Fibroblast of peridontal ligament (primary cell): ENCODE data around the gene SH3BP2.

ENCODE experiments used
- DNase-seq: peaks from one replicate; pipeline ENCODE4 v3.0.0-alpha.2; 2010; ENCODE audit errors: extremely low read depth

The SH3BP2 gene

GRCh38 chr4:2832981-2833670, 40.2 kb downstream of the SH3BP2 start:
- DNase-seq, result no peak

- DNase-seq, result no peak
These were observed 40.8 kb downstream of the SH3BP2 start for GRCh38 chr4:2833671-2834000.

- no peak for DNase-seq
These were observed 41.4 kb downstream of the SH3BP2 start for GRCh38 chr4:2834001-2834921.

GRCh38 chr4:2835978-2836377, 43.1 kb downstream of the SH3BP2 start:
- DNase-seq, result no peak

GRCh38 chr4:2836391-2836859, 43.5 kb downstream of the SH3BP2 start:
- DNase-seq, result no peak

GRCh38 chr4:2837110-2837903, 44.4 kb downstream of the SH3BP2 start:
- DNase-seq, result no peak

GRCh38 chr4:2837904-2838496, 45.1 kb downstream of the SH3BP2 start:
- DNase-seq, result peak; percentile 62

GRCh38 chr4:2839060-2839459, 46.2 kb downstream of the SH3BP2 start:
- no peak for DNase-seq

GRCh38 chr4:2842687-2843262, 49.9 kb downstream of the SH3BP2 start:
- peak; percentile 30 for DNase-seq

GRCh38 chr4:2843263-2843940, 50.5 kb downstream of the SH3BP2 start, which contains the start of gene ADD1:
ADD1 (plus strand) TSS chr4:2843844; CDS start chr4:2875916, 32,072 bp downstream.
- DNase-seq, result peak; percentile 90

GRCh38 chr4:2843941-2844584, 51.2 kb downstream of the SH3BP2 start:
- no peak for DNase-seq

GRCh38 chr4:2846172-2846571, 53.3 kb downstream of the SH3BP2 start:
- no peak for DNase-seq

- DNase-seq, result no peak
These were observed 54.5 kb downstream of the SH3BP2 start for GRCh38 chr4:2847302-2847871.

GRCh38 chr4:2848449-2848848, 55.6 kb downstream of the SH3BP2 start:
- no peak for DNase-seq

GRCh38 chr4:2849267-2850152, 56.6 kb downstream of the SH3BP2 start:
- peak; percentile 52 for DNase-seq

GRCh38 chr4:2850966-2851798, 58.3 kb downstream of the SH3BP2 start:
- DNase-seq, result peak; percentile 55

- no peak for DNase-seq
These were observed 59.6 kb downstream of the SH3BP2 start for GRCh38 chr4:2852481-2852921.

- no peak for DNase-seq
These were observed 62.7 kb downstream of the SH3BP2 start for GRCh38 chr4:2855584-2855983.
